HepG2 (cell line): ENCODE measurements around the gene FAM53B. TPM values are rescaled to one million over a fixed set of nuclear protein-coding genes. Genes with fewer than 3 reads are reported as not detected.

Source experiments
- ASH2L ChIP-seq: fragments of 300-600, 200-600 bp; sonication (generic); IDR thresholded peaks from 2 replicates; pipeline ENCODE4 v1.7.0; 2017; ENCODE audit warnings: low read depth, mild to moderate bottlenecking, moderate library complexity, mixed read lengths, low read length; ENCODE audit not compliant: insufficient read length
- ELF3 ChIP-seq: IDR thresholded peaks from 2 replicates; pipeline ENCODE4 v1.6.1; 2016; ENCODE audit warnings: missing genetic modification reagents, missing compliant biosample characterization
- FOXO1 ChIP-seq: sonication (generic); formaldehyde crosslinking; IDR thresholded peaks from 2 replicates; pipeline ENCODE4 v1.4.0; 2020; ENCODE audit warnings: missing genetic modification reagents
- GZF1 ChIP-seq: sonication (generic); formaldehyde crosslinking; IDR thresholded peaks from 2 replicates; pipeline ENCODE4 v1.5.1; 2020; ENCODE audit warnings: mild to moderate bottlenecking, missing genetic modification reagents
- HDAC1 ChIP-seq: sonication (generic); formaldehyde crosslinking; IDR thresholded peaks from 2 replicates; pipeline ENCODE4 v1.5.1; 2020; ENCODE audit warnings: mild to moderate bottlenecking, missing genetic modification reagents
- SAP130 ChIP-seq: IDR thresholded peaks from 2 replicates; pipeline ENCODE4 v1.6.1; 2016; ENCODE audit warnings: low read depth
- TBX2 ChIP-seq: sonication (generic); formaldehyde crosslinking; IDR thresholded peaks from 2 replicates; pipeline ENCODE4 v1.5.0; 2020; ENCODE audit warnings: missing genetic modification reagents, mild to moderate bottlenecking, borderline replicate concordance
- ZBTB7B ChIP-seq: sonication (generic); formaldehyde crosslinking; IDR thresholded peaks from 2 replicates; pipeline ENCODE4 v1.4.0; 2020; ENCODE audit warnings: missing genetic modification reagents
- ZNF709 ChIP-seq: sonication (generic); formaldehyde crosslinking; IDR thresholded peaks from 2 replicates; pipeline ENCODE4 v1.5.0; 2020; ENCODE audit warnings: mild to moderate bottlenecking, missing genetic modification reagents
- polyA plus RNA-seq, 8 experiments: library from polyadenylated mRNA; depleted of rRNA in 3 of 8; stranded (reverse) in 7 of 8; unstranded in 1 of 8; fragments of >200 nt; fragmentation: Illumina TruSeq in 4 of 8; extraction: Trizol in 4 of 8; gene quantifications; 2 replicates each; pipeline versions ENCODE4 v1.2.1 to v1.2.3, GENCODE V29; 2011 to 2016; ENCODE audit warnings: low read depth in 4 of 8, missing spikeins in 1 of 8, mixed read lengths in 1 of 8; ENCODE audit not compliant: insufficient read depth in 1 of 8
- total RNA-seq, 5 experiments: library from RNA; depleted of rRNA; stranded (reverse); fragments of >200 nt; fragmentation: Illumina TruSeq; extraction: Trizol; gene quantifications; 2 replicates each; pipeline ENCODE4 v1.2.3, GENCODE V29; 2016; ENCODE audit warnings: low read depth in 1 of 5
- TF ChIP-seq, protein P1 (sequence below): IDR thresholded peaks from 2 replicates; pipeline ENCODE4 v1.4.0; 2020; ENCODE audit warnings: mild to moderate bottlenecking, missing genetic modification reagents
- TF ChIP-seq, protein P2 (sequence below): sonication (generic); formaldehyde crosslinking; IDR thresholded peaks from 2 replicates; pipeline ENCODE4 v1.5.1; 2020; ENCODE audit warnings: missing genetic modification reagents, mild to moderate bottlenecking, borderline replicate concordance
- TF ChIP-seq, protein P3 (sequence below): sonication (generic); formaldehyde crosslinking; IDR thresholded peaks from 2 replicates; pipeline ENCODE4 v1.9.0; 2022; ENCODE audit warnings: missing genetic modification reagents, mild to moderate bottlenecking, borderline replicate concordance
- TF ChIP-seq, protein P4 (sequence below): sonication (generic); formaldehyde crosslinking; IDR thresholded peaks from 2 replicates; pipeline ENCODE4 v1.4.0; 2020; ENCODE audit warnings: missing genetic modification reagents
- TF ChIP-seq, protein P5 (sequence below): sonication (generic); formaldehyde crosslinking; IDR thresholded peaks from 2 replicates; pipeline ENCODE4 v1.4.0; 2020; ENCODE audit warnings: low read depth, missing genetic modification reagents

FAM53B gene
- total and polyA plus RNA-seq, 2 of the 13 experiments (the other 11 are each of a cell fraction or from before 2014, with no cell fraction given): 6.4 to 19.3 TPM

DNA sequence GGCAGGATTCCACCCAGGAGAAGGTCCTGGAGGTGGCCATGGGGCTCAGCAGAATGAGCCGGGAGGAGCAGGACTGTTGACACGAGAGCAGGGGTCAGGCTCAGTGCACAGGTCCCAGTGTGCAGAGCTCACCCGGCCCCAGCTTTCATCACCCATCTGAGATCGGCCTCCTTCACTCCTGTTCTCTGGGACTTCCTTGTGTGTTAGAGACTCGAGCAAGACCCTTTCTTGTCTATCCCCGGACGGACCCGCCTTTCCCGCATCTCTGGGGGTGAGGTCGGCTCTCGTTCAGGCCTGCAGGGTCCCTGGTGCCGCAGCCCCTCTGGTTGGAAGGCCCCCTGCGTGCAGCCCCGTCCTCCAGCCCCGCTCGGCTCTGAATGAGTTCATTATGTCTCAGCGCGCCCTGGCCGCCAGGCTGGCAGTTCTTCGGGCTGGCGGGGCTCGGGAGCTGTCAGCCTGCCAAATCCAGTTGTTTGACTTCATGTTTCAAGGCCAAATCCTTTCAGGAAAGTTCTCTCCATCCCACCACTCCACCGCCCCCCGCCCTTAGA, 154.6 kb downstream of the FAM53B start (continued):
- TF ChIP-seq, protein P1, sequence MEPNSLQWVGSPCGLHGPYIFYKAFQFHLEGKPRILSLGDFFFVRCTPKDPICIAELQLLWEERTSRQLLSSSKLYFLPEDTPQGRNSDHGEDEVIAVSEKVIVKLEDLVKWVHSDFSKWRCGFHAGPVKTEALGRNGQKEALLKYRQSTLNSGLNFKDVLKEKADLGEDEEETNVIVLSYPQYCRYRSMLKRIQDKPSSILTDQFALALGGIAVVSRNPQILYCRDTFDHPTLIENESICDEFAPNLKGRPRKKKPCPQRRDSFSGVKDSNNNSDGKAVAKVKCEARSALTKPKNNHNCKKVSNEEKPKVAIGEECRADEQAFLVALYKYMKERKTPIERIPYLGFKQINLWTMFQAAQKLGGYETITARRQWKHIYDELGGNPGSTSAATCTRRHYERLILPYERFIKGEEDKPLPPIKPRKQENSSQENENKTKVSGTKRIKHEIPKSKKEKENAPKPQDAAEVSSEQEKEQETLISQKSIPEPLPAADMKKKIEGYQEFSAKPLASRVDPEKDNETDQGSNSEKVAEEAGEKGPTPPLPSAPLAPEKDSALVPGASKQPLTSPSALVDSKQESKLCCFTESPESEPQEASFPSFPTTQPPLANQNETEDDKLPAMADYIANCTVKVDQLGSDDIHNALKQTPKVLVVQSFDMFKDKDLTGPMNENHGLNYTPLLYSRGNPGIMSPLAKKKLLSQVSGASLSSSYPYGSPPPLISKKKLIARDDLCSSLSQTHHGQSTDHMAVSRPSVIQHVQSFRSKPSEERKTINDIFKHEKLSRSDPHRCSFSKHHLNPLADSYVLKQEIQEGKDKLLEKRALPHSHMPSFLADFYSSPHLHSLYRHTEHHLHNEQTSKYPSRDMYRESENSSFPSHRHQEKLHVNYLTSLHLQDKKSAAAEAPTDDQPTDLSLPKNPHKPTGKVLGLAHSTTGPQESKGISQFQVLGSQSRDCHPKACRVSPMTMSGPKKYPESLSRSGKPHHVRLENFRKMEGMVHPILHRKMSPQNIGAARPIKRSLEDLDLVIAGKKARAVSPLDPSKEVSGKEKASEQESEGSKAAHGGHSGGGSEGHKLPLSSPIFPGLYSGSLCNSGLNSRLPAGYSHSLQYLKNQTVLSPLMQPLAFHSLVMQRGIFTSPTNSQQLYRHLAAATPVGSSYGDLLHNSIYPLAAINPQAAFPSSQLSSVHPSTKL: peak; percentile 38; the same call in 1 of the 2 replicates
- TF ChIP-seq, protein P2, sequence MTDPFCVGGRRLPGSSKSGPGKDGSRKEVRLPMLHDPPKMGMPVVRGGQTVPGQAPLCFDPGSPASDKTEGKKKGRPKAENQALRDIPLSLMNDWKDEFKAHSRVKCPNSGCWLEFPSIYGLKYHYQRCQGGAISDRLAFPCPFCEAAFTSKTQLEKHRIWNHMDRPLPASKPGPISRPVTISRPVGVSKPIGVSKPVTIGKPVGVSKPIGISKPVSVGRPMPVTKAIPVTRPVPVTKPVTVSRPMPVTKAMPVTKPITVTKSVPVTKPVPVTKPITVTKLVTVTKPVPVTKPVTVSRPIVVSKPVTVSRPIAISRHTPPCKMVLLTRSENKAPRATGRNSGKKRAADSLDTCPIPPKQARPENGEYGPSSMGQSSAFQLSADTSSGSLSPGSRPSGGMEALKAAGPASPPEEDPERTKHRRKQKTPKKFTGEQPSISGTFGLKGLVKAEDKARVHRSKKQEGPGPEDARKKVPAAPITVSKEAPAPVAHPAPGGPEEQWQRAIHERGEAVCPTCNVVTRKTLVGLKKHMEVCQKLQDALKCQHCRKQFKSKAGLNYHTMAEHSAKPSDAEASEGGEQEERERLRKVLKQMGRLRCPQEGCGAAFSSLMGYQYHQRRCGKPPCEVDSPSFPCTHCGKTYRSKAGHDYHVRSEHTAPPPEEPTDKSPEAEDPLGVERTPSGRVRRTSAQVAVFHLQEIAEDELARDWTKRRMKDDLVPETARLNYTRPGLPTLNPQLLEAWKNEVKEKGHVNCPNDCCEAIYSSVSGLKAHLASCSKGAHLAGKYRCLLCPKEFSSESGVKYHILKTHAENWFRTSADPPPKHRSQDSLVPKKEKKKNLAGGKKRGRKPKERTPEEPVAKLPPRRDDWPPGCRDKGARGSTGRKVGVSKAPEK (CRISPR knock-in tag): peak; percentile 56; the same call in 1 of the 2 replicates
- TF ChIP-seq HDAC1 (CRISPR knock-in tag): peak; percentile 74
- TF ChIP-seq, protein P3, sequence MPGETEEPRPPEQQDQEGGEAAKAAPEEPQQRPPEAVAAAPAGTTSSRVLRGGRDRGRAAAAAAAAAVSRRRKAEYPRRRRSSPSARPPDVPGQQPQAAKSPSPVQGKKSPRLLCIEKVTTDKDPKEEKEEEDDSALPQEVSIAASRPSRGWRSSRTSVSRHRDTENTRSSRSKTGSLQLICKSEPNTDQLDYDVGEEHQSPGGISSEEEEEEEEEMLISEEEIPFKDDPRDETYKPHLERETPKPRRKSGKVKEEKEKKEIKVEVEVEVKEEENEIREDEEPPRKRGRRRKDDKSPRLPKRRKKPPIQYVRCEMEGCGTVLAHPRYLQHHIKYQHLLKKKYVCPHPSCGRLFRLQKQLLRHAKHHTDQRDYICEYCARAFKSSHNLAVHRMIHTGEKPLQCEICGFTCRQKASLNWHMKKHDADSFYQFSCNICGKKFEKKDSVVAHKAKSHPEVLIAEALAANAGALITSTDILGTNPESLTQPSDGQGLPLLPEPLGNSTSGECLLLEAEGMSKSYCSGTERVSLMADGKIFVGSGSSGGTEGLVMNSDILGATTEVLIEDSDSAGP (CRISPR knock-in tag): peak; percentile 17; the same call in 1 of the 2 replicates
- TF ChIP-seq FOXO1: peak; percentile 6; the same call in 1 of the 2 replicates
- TF ChIP-seq ZBTB7B (CRISPR knock-in tag): peak; percentile 70
- peak; percentile 45; the same call in 1 of the 2 replicates for TF ChIP-seq GZF1
- TF ChIP-seq, protein P4, sequence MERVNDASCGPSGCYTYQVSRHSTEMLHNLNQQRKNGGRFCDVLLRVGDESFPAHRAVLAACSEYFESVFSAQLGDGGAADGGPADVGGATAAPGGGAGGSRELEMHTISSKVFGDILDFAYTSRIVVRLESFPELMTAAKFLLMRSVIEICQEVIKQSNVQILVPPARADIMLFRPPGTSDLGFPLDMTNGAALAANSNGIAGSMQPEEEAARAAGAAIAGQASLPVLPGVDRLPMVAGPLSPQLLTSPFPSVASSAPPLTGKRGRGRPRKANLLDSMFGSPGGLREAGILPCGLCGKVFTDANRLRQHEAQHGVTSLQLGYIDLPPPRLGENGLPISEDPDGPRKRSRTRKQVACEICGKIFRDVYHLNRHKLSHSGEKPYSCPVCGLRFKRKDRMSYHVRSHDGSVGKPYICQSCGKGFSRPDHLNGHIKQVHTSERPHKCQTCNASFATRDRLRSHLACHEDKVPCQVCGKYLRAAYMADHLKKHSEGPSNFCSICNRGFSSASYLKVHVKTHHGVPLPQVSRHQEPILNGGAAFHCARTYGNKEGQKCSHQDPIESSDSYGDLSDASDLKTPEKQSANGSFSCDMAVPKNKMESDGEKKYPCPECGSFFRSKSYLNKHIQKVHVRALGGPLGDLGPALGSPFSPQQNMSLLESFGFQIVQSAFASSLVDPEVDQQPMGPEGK (CRISPR knock-in tag): peak; percentile 78
- TF ChIP-seq TBX2 (CRISPR knock-in tag): peak; percentile 50
- TF ChIP-seq SAP130 (CRISPR knock-in tag): peak; percentile 61
- TF ChIP-seq, protein P5, sequence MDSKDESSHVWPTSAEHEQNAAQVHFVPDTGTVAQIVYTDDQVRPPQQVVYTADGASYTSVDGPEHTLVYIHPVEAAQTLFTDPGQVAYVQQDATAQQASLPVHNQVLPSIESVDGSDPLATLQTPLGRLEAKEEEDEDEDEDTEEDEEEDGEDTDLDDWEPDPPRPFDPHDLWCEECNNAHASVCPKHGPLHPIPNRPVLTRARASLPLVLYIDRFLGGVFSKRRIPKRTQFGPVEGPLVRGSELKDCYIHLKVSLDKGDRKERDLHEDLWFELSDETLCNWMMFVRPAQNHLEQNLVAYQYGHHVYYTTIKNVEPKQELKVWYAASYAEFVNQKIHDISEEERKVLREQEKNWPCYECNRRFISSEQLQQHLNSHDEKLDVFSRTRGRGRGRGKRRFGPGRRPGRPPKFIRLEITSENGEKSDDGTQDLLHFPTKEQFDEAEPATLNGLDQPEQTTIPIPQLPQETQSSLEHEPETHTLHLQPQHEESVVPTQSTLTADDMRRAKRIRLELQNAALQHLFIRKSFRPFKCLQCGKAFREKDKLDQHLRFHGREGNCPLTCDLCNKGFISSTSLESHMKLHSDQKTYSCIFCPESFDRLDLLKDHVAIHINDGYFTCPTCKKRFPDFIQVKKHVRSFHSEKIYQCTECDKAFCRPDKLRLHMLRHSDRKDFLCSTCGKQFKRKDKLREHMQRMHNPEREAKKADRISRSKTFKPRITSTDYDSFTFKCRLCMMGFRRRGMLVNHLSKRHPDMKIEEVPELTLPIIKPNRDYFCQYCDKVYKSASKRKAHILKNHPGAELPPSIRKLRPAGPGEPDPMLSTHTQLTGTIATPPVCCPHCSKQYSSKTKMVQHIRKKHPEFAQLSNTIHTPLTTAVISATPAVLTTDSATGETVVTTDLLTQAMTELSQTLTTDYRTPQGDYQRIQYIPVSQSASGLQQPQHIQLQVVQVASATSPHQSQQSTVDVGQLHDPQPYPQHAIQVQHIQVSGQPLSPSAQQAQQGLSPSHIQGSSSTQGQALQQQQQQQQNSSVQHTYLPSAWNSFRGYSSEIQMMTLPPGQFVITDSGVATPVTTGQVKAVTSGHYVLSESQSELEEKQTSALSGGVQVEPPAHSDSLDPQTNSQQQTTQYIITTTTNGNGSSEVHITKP (CRISPR knock-in tag): no peak
- TF ChIP-seq ZNF709 (CRISPR knock-in tag): no peak
- TF ChIP-seq ELF3 (CRISPR knock-in tag): peak; percentile 36; the same call in 1 of the 2 replicates
- TF ChIP-seq ASH2L: peak; percentile 36
